SK-MEL-5 (cell line): ENCODE data around the gene NLE1. TPM values are rescaled to one million over a fixed set of nuclear protein-coding genes. Genes with fewer than 3 reads are reported as not detected.

ENCODE experiments used
- DNase-seq: peaks from one replicate; pipeline ENCODE4 v3.0.0-alpha.2; 2016; ENCODE audit warnings: low read depth, low spot score
- in situ Hi-C: cut with HindIII; loops from 2 replicates; pipeline ENCODE4 v1.10.0; 2016; ENCODE audit warnings: low sequenced_read_pairs, high pct_unique_total_duplicates, low pct_unique_long_range_greater_than_20kb
- small RNA-seq, 2 experiments: library from RNA; depleted of rRNA; stranded (forward); fragments of <200 nt; gene quantifications; one replicate each; pipeline ENCODE3, GENCODE V24; 2014
- total RNA-seq: library from RNA; depleted of rRNA; stranded (reverse); fragments of >200 nt; shearing (Covaris generic); gene quantifications from 2 replicates; pipeline ENCODE4 v1.2.3, GENCODE V29; 2014; rRNA removed

Gene NLE1
- total RNA-seq, 1 experiment from 2014 or later: 27.4 TPM

DNA sequence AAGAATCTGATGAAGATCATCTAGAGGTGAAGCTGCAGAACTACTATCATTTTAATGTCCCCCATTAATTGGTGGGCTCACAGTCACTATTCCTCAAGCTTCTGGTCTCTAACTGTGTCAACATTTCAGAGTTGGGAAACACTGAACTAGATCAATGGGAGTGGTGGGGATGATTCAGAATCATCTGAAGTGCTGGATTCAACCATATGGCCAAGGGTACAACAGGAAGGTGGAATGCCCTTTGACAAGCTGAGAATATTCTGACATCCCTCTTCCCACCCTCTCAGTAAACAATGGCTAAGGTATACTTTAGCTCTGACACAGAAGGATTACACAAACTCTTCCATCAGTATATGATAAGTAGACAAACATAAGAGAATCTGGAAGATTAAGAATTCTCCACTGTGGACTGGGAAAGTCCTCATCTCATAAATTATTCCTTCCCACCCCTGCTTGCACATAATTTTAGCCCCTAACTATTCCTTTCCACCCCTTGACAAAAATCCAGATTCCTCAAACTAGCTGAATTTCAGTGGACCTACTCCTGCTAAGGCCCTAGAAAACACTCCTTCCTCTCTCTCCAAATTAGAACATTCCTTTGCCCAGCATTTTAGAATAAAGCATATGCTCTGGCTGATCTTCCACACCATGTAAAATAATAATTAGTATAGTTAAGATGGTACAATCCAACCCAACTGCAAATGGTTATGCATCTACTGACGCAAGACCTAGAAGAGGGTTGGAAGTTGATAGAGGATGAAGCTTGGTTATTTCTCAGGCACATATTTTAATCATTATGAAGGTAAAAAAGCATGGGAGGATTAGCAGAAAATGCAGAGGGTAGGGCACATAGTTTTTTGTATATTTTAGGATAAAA is 62.3 kb downstream of the NLE1 start:
- no peak for DNase-seq
- in situ Hi-C loops: no loop called here

Small RNA genes lying within 50 kb of the gene (small RNA-seq; reads per million reads assigned to genes)
- 0 reads per million in 2 experiments for gene RNU6-840P

Other genes with a start within 250 kb of the NLE1 start
- gene CCT6B, start 180.8 kb downstream of the NLE1 start, total RNA-seq: 0.96 and 1.4 TPM in 2 replicates
- gene ZNF830, start 180.8 kb downstream of the NLE1 start, total RNA-seq: 11.4 and 13.2 TPM in 2 replicates
- gene LIG3, start 161.8 kb downstream of the NLE1 start, total RNA-seq: 38.0 and 46.5 TPM in 2 replicates
- 9.7 and 11.2 TPM in 2 replicates for gene RFFL, start 78.6 kb downstream of the NLE1 start, total RNA-seq
- 5.5 and 8.2 TPM in 2 replicates for gene RAD51D, start 22.4 kb downstream of the NLE1 start, total RNA-seq
- not detected in 2 replicates for gene FNDC8, start 20.7 kb downstream of the NLE1 start, total RNA-seq
- not detected in 2 replicates for gene UNC45B, start 5.5 kb upstream of the NLE1 start, total RNA-seq
- gene SLC35G3, start 52.1 kb upstream of the NLE1 start, total RNA-seq: not detected in 2 replicates
- 36.7 and 37.0 TPM in 2 replicates for gene SLFN5, start 100.8 kb upstream of the NLE1 start, total RNA-seq
- 0.11 TPM in 1 of 2 replicates, not detected in the other for gene SLFN11, start 231.3 kb upstream of the NLE1 start, total RNA-seq